ENCODE results near the gene QRSL1.

The QRSL1 gene

DNA sequence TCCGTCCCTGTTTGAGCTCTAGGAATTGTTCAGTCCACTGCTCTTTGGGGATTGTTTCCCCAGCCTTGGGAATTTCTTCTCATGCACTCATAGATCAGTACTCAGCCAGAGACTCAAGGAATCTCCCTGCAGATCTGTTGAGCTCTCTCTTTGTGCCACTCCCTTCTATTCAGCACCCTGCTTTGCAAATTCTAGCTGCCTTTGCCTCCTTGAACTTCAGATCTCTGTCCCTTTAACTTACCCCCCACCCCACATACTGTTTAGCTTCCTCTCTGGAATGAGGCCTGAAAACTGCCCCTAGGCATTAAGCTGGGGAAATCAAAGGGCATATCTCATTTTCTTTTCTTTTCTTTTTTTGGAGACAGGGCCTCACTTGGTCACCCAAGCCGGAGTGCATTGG lies 30.5 kb downstream of the QRSL1 start:
- no peak overlapping the region for H2AFZ ChIP-seq (ENCODE audit: low read depth, low read length)
- H2BK15ac ChIP-seq (ENCODE audit: low read depth, poor library complexity, severe bottlenecking), result no peak overlapping the region
- H3K4ac ChIP-seq (ENCODE audit: low read depth in 1 of 2, low read length in 2 of 2), result no peak overlapping the region
- peaks cover 5% of the 10 kb centered on the region for H3K79me1 ChIP-seq (replicated peaks; ENCODE audit: low read length, poor library complexity, severe bottlenecking)
- H3K36me3 ChIP-seq (ENCODE audit: control insufficient read depth in 1 of 2, insufficient read depth in 2 of 2, low read depth in 1 of 2, low read length in 2 of 2), result peaks cover 26 to 90% of the 10 kb centered on the region in 2 experiments
- no peak overlapping the region for H2BK5ac ChIP-seq (ENCODE audit: low read depth, low read length, poor library complexity, severe bottlenecking)
- H4K91ac ChIP-seq (ENCODE audit: low read length), result no peak overlapping the region
- no peak overlapping the region for H3K27ac ChIP-seq (ENCODE audit: low read length, poor library complexity, severe bottlenecking)
- no peaks in the 10 kb centered on the region for H3K4me1 ChIP-seq (ENCODE audit: control insufficient read depth, insufficient read depth, low read depth, low read length)
- H3K9ac ChIP-seq (ENCODE audit: low read length), result no peak overlapping the region
- no peak overlapping the region for H4K8ac ChIP-seq (ENCODE audit: low read length)
- no peak for DNase-seq
- no peak overlapping the region for H2BK120ac ChIP-seq (ENCODE audit: low read depth, low read length)
- WGBS, result 91% methylated on average over 2 of the region's 2 CpGs
- no peak overlapping the region for H3K4me2 ChIP-seq (ENCODE audit: low read length, poor library complexity, severe bottlenecking)
- H3K4me3 ChIP-seq (ENCODE audit: insufficient read depth in 1 of 2, low read depth in 1 of 2, low read length in 2 of 2), result no peak overlapping the region
- H3K23ac ChIP-seq (ENCODE audit: low read length in 2 of 2), result no peak overlapping the region
- H3K9me3 ChIP-seq (ENCODE audit: control insufficient read depth, low read length), result peaks cover 48% of the 10 kb centered on the region
- H2BK12ac ChIP-seq (ENCODE audit: low read length in 2 of 2), result no peak overlapping the region
- H3K27me3 ChIP-seq (ENCODE audit: control insufficient read depth in 1 of 2, insufficient read depth in 1 of 2, low read length in 2 of 2), result no peaks in the 10 kb centered on the region
- no peak overlapping the region for H2AK5ac ChIP-seq (ENCODE audit: low read length, severe bottlenecking)
- H3K18ac ChIP-seq (ENCODE audit: low read depth in 1 of 2, low read length in 2 of 2), result no peak overlapping the region
- H3K14ac ChIP-seq (ENCODE audit: low read length in 2 of 2), result no peak overlapping the region

DNA sequence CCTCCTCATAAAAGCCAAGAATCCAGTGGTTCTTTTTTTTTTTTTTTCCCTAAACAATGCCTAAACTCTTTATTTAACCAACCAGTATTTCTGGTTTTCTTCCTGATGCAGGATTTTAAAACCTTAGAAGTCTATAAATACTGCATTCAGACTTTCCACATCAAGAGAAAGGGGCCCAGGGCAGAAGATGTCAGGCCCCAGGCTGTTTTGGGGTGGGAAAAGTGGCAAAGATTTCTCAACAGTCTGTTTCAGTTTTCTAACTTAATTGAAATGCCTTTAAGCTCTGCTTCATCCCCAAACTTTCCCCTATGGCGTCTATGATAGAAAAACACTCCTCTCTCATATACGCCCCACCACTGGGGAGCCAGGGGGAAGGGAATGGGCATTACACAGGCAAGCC lies 33.1 kb downstream of the QRSL1 start:
- no peak overlapping the region for H3K18ac ChIP-seq (ENCODE audit: low read depth in 1 of 2, low read length in 2 of 2)
- H3K4me1 ChIP-seq (ENCODE audit: control insufficient read depth, insufficient read depth, low read depth, low read length), result no peaks in the 10 kb centered on the region
- no peak overlapping the region for H3K14ac ChIP-seq (ENCODE audit: low read length in 2 of 2)
- 89% methylated on average over 2 of the region's 2 CpGs for WGBS
- peaks cover 5% of the 10 kb centered on the region for H3K79me1 ChIP-seq (replicated peaks; ENCODE audit: low read length, poor library complexity, severe bottlenecking)
- H3K36me3 ChIP-seq (ENCODE audit: control insufficient read depth in 1 of 2, insufficient read depth in 2 of 2, low read depth in 1 of 2, low read length in 2 of 2), result peaks cover 19 to 86% of the 10 kb centered on the region in 2 experiments
- H3K4me3 ChIP-seq (ENCODE audit: insufficient read depth in 1 of 2, low read depth in 1 of 2, low read length in 2 of 2), result no peak overlapping the region
- H3K27ac ChIP-seq (ENCODE audit: low read length, poor library complexity, severe bottlenecking), result no peak overlapping the region
- H3K23ac ChIP-seq (ENCODE audit: low read length in 2 of 2), result no peak overlapping the region
- no peak overlapping the region for H2AK5ac ChIP-seq (ENCODE audit: low read length, severe bottlenecking)
- H3K9me3 ChIP-seq (ENCODE audit: control insufficient read depth, low read length), result peaks cover 31% of the 10 kb centered on the region
- no peak overlapping the region for H4K8ac ChIP-seq (ENCODE audit: low read length)
- H2BK12ac ChIP-seq (ENCODE audit: low read length in 2 of 2), result no peak overlapping the region
- no peak overlapping the region for H3K9ac ChIP-seq (ENCODE audit: low read length)
- H2BK5ac ChIP-seq (ENCODE audit: low read depth, low read length, poor library complexity, severe bottlenecking), result no peak overlapping the region
- no peak overlapping the region for H2BK120ac ChIP-seq (ENCODE audit: low read depth, low read length)
- no peak overlapping the region for H2AFZ ChIP-seq (ENCODE audit: low read depth, low read length)
- no peak for DNase-seq
- H4K91ac ChIP-seq (ENCODE audit: low read length), result no peak overlapping the region
- H3K4me2 ChIP-seq (ENCODE audit: low read length, poor library complexity, severe bottlenecking), result no peak overlapping the region
- H2BK15ac ChIP-seq (ENCODE audit: low read depth, poor library complexity, severe bottlenecking), result no peak overlapping the region
- no peak overlapping the region for H3K4ac ChIP-seq (ENCODE audit: low read depth in 1 of 2, low read length in 2 of 2)
- no peaks in the 10 kb centered on the region for H3K27me3 ChIP-seq (ENCODE audit: control insufficient read depth in 1 of 2, insufficient read depth in 1 of 2, low read length in 2 of 2)

DNA sequence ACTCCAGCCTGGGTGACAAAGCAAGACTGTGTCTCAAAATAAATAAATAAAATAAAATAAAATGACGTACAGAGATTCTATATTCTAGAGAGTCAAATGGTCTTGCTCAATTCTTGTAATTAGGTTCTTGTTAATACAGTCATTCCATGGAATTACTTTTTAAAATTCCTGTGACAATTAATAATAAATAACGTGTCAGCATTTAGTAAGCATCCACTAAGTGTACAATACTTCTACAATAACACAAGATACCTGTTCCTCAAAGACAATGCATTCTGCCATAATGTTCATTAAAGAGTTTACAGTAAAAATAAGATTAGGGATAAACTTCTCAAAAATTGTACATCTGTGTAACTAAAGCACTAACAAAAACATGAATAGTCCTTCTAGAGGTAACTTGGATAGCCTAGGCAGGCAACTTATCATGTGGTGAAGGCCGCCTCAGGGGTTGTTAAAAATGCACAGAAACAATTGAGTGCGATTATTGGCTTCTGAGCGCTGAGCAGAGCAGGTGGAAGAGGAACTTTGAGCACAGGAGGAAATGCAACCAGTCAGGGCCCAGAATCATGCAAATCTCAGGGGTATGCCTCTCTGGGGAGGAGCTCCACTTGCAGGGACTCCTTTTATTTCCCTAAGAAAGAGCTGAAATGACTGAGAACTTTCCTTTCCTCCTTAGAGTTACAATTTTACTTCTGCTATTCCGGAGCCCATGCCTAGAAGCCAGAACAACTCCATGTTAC lies 37.1 kb downstream of the QRSL1 start:
- Histone ChIP-seq H2BK5ac (ENCODE audit: low read depth, low read length, poor library complexity, severe bottlenecking) (no peak overlapping the region), H2BK12ac (ENCODE audit: low read length in 2 of 2) (no peak overlapping the region), H3K27me3 (ENCODE audit: control insufficient read depth in 1 of 2, insufficient read depth in 1 of 2, low read length in 2 of 2) (no peaks in the 10 kb centered on the region), H3K4me1 (ENCODE audit: control insufficient read depth, insufficient read depth, low read depth, low read length) (no peaks in the 10 kb centered on the region), H2AFZ (ENCODE audit: low read depth, low read length) (no peak overlapping the region), H3K36me3 (ENCODE audit: control insufficient read depth in 1 of 2, insufficient read depth in 2 of 2, low read depth in 1 of 2, low read length in 2 of 2) (peaks cover 4 to 50% of the 10 kb centered on the region in 2 experiments), H2BK15ac (ENCODE audit: low read depth, poor library complexity, severe bottlenecking) (no peak overlapping the region), H3K18ac (ENCODE audit: low read depth in 1 of 2, low read length in 2 of 2) (no peak overlapping the region), H3K4me2 (ENCODE audit: low read length, poor library complexity, severe bottlenecking) (no peak overlapping the region), H3K27ac (ENCODE audit: low read length, poor library complexity, severe bottlenecking) (no peak overlapping the region), H3K79me1 (replicated peaks; ENCODE audit: low read length, poor library complexity, severe bottlenecking) (no peaks in the 10 kb centered on the region), H2AK5ac (ENCODE audit: low read length, severe bottlenecking) (no peak overlapping the region), H3K14ac (ENCODE audit: low read length in 2 of 2) (no peak overlapping the region), H3K4ac (ENCODE audit: low read depth in 1 of 2, low read length in 2 of 2) (no peak overlapping the region), H4K91ac (ENCODE audit: low read length) (no peak overlapping the region), H3K23ac (ENCODE audit: low read length in 2 of 2) (no peak overlapping the region), H2BK120ac (ENCODE audit: low read depth, low read length) (no peak overlapping the region), H4K8ac (ENCODE audit: low read length) (no peak overlapping the region), H3K4me3 (ENCODE audit: insufficient read depth in 1 of 2, low read depth in 1 of 2, low read length in 2 of 2) (no peak overlapping the region), H3K9ac (ENCODE audit: low read length) (no peak overlapping the region), H3K9me3 (ENCODE audit: control insufficient read depth, low read length) (no peaks in the 10 kb centered on the region)
- 84% methylated on average over 5 of the region's 6 CpGs for WGBS
- no peak for DNase-seq

DNA sequence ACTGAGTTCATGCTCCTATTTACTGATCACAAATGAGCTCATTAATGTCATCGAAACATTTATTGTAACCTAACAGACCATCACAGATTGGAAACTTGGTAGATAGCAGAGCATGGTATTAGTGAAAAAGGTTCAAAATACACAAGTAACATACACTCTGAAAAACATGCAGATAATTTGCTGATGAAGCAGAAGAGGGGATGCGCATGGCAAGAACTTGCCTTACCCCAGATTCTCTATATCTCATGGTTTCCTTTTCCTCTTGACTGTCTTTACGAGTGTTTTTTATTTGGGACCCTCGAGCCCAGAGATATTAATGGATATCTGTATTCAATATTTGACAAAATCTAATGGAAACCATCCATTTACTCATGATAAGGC lies 37.6 kb downstream of the QRSL1 start:
- Histone ChIP-seq H3K9me3 (ENCODE audit: control insufficient read depth, low read length) (no peaks in the 10 kb centered on the region), H2BK15ac (ENCODE audit: low read depth, poor library complexity, severe bottlenecking) (no peak overlapping the region), H3K4me2 (ENCODE audit: low read length, poor library complexity, severe bottlenecking) (no peak overlapping the region), H3K36me3 (ENCODE audit: control insufficient read depth in 1 of 2, insufficient read depth in 2 of 2, low read depth in 1 of 2, low read length in 2 of 2) (peaks cover 4 to 50% of the 10 kb centered on the region in 2 experiments), H2AFZ (ENCODE audit: low read depth, low read length) (no peak overlapping the region), H3K9ac (ENCODE audit: low read length) (no peak overlapping the region), H2BK5ac (ENCODE audit: low read depth, low read length, poor library complexity, severe bottlenecking) (no peak overlapping the region), H3K79me1 (replicated peaks; ENCODE audit: low read length, poor library complexity, severe bottlenecking) (no peaks in the 10 kb centered on the region), H3K27me3 (ENCODE audit: control insufficient read depth in 1 of 2, insufficient read depth in 1 of 2, low read length in 2 of 2) (no peaks in the 10 kb centered on the region), H3K4me1 (ENCODE audit: control insufficient read depth, insufficient read depth, low read depth, low read length) (no peaks in the 10 kb centered on the region), H2AK5ac (ENCODE audit: low read length, severe bottlenecking) (no peak overlapping the region), H3K27ac (ENCODE audit: low read length, poor library complexity, severe bottlenecking) (no peak overlapping the region), H3K4me3 (ENCODE audit: insufficient read depth in 1 of 2, low read depth in 1 of 2, low read length in 2 of 2) (no peak overlapping the region), H3K23ac (ENCODE audit: low read length in 2 of 2) (no peak overlapping the region), H4K8ac (ENCODE audit: low read length) (no peak overlapping the region), H2BK12ac (ENCODE audit: low read length in 2 of 2) (no peak overlapping the region), H3K14ac (ENCODE audit: low read length in 2 of 2) (no peak overlapping the region), H4K91ac (ENCODE audit: low read length) (no peak overlapping the region), H3K4ac (ENCODE audit: low read depth in 1 of 2, low read length in 2 of 2) (no peak overlapping the region), H2BK120ac (ENCODE audit: low read depth, low read length) (no peak overlapping the region), H3K18ac (ENCODE audit: low read depth in 1 of 2, low read length in 2 of 2) (no peak overlapping the region)
- DNase-seq, result no peak
- whole genome bisulfite sequencing, result no CpG with 5 or more reads among the region's 4 CpGs

Measured in mesenchymal stem cell (in vitro differentiated cells and primary cell).